Tibial artery (tissue), 4 donors: ENCODE data around the gene PPP6C.
"Not testable (repeated sequence)": the region's sequence is repeated elsewhere in the genome, so short reads cannot be mapped to it uniquely, and the experiment has no call there.

ENCODE experiments used
- DNase-seq, 2 donors: peaks; one replicate each; pipeline ENCODE4 v3.0.0-alpha.2; 2019
- H3K27ac ChIP-seq, 2 donors: fragments of 200-600 bp; sonication (generic) in 1 of 2; 1 replicate in 1 of 2; 2 replicates in 1 of 2; pipeline ENCODE4 v1.5.1; 2018 to 2019; ENCODE audit warnings: mild to moderate bottlenecking in 1 of 2
- H3K27me3 ChIP-seq, 2 donors: fragments of 200-600 bp; sonication (generic) in 1 of 2; one replicate each; pipeline versions ENCODE4 v1.5.1 to v1.6.0; 2016 to 2019
- H3K36me3 ChIP-seq, 3 donors: fragments of 200-600 bp; sonication (generic) in 2 of 3; one replicate each; pipeline ENCODE4 v1.5.1; 2016 to 2019; ENCODE audit warnings: mild to moderate bottlenecking in 2 of 3
- H3K4me1 ChIP-seq, 4 donors: fragments of 200-600 bp; sonication (generic) in 2 of 4; 1 replicate in 3 of 4; 2 replicates in 1 of 4; pipeline ENCODE4 v1.5.1; 2016 to 2019
- H3K4me3 ChIP-seq, 2 donors: fragments of 200-600 bp; sonication (generic) in 1 of 2; 1 replicate in 1 of 2; 2 replicates in 1 of 2; pipeline ENCODE4 v1.5.1; 2018 to 2019; ENCODE audit warnings: mild to moderate bottlenecking in 2 of 2
- H3K9me3 ChIP-seq, 3 donors: fragments of 200-600 bp; sonication (generic) in 1 of 3; one replicate each; pipeline ENCODE4 v1.5.1; 2016 to 2019
- CTCF ChIP-seq, 2 experiments: fragments of 200-600 bp in 1 of 2; fragments of 450-650 bp in 1 of 2; IDR thresholded peaks; one replicate each; pipeline ENCODE4 v1.5.1; 2017 to 2019; ENCODE audit warnings: antibody characterized with exemption in 2 of 2, mild to moderate bottlenecking in 1 of 2, moderate library complexity in 1 of 2
- intact Hi-C: fragments of 100-400 bp; cut with DNase I; formaldehyde crosslinking; loops from one replicate; pipeline ENCODE4 v1.15.0; 2023; ENCODE audit warnings: low total_unique reads

Gene PPP6C

GRCh38 chr9:125183561-125183960 lies 6.0 kb downstream of the PPP6C start:
- no peak for TF ChIP-seq CTCF (IDR thresholded peaks at IDR 0.05)
- Histone ChIP-seq H3K27ac (peak overlapping the region; percentile 71 to 80), H3K4me3 (peak overlapping the region in 1 of 2 donors; percentile 4), H3K9me3 (no peaks in the 10 kb centered on the region), H3K36me3 (no peaks in the 10 kb centered on the region), H3K4me1 (peaks cover 0 to 85% (median 55%) of the 10 kb centered on the region in 4 donors), H3K27me3 (no peaks in the 10 kb centered on the region)
- intact Hi-C loops = no loop called here
- no peak for DNase-seq

- Histone ChIP-seq H3K4me1 (peaks cover 0 to 80% (median 52%) of the 10 kb centered on the region in 4 donors), H3K27ac (peak overlapping the region; percentile 71 to 80), H3K9me3 (no peaks in the 10 kb centered on the region)
Measured at GRCh38 chr9:125183054-125183453, 6.5 kb downstream of the PPP6C start.

GRCh38 chr9:125181756-125182155 lies 7.8 kb downstream of the PPP6C start:
- H3K27me3 ChIP-seq, H3K36me3 ChIP-seq, H3K4me3 ChIP-seq, H3K9me3 ChIP-seq, DNase-seq, intact Hi-C loops: not testable (repeated sequence)
- H3K4me1 ChIP-seq = peaks cover 0 to 72% (median 41%) of the 10 kb centered on the region in 4 donors
- H3K27ac ChIP-seq = peak overlapping the region; percentile 71 to 80

More at GRCh38 chr9:125183054-125183453, 6.5 kb downstream of the PPP6C start:
- H3K27me3 ChIP-seq = no peaks in the 10 kb centered on the region
- intact Hi-C loops = no loop called here
- H3K36me3 ChIP-seq = no peaks in the 10 kb centered on the region
- DNase-seq = no peak
- no peak for TF ChIP-seq CTCF (IDR thresholded peaks at IDR 0.05)
- peak overlapping the region in 1 of 2 donors; percentile 4 for H3K4me3 ChIP-seq

GRCh38 chr9:125180876-125181275 lies 8.7 kb downstream of the PPP6C start:
- intact Hi-C loops = no loop called here
- DNase-seq = no peak
- no peaks in the 10 kb centered on the region for H3K36me3 ChIP-seq
- H3K4me3 ChIP-seq = no peak overlapping the region
- H3K27ac ChIP-seq = no peak overlapping the region
- H3K4me1 ChIP-seq = peaks cover 0 to 70% (median 39%) of the 10 kb centered on the region in 4 donors
- H3K27me3 ChIP-seq = no peaks in the 10 kb centered on the region
- no peaks in the 10 kb centered on the region for H3K9me3 ChIP-seq
- no peak for TF ChIP-seq CTCF (IDR thresholded peaks at IDR 0.05)

- DNase-seq, intact Hi-C loops, H3K4me3 ChIP-seq, H3K27me3 ChIP-seq, H3K36me3 ChIP-seq, H3K27ac ChIP-seq, H3K9me3 ChIP-seq: not testable (repeated sequence)
- H3K4me1 ChIP-seq = peaks cover 0 to 62% (median 30%) of the 10 kb centered on the region in 4 donors
Measured at GRCh38 chr9:125179776-125180175, 9.8 kb downstream of the PPP6C start.

GRCh38 chr9:125177888-125178287 lies 11.7 kb downstream of the PPP6C start:
- H3K27me3 ChIP-seq = no peaks in the 10 kb centered on the region
- no peaks in the 10 kb centered on the region for H3K9me3 ChIP-seq
- peaks cover 0 to 62% (median 21%) of the 10 kb centered on the region in 4 donors for H3K4me1 ChIP-seq
- TF ChIP-seq CTCF (IDR thresholded peaks at IDR 0.05) = no peak
- no peak overlapping the region for H3K4me3 ChIP-seq
- no peak for DNase-seq
- intact Hi-C loops = no loop called here
- H3K36me3 ChIP-seq = no peaks in the 10 kb centered on the region
- no peak overlapping the region for H3K27ac ChIP-seq

- Histone ChIP-seq H3K36me3 (no peaks in the 10 kb centered on the region), H3K9me3 (no peaks in the 10 kb centered on the region), H3K27me3 (no peaks in the 10 kb centered on the region), H3K4me3 (no peak overlapping the region), H3K27ac (peak overlapping the region in 1 of 2 donors; percentile 24), H3K4me1 (peaks cover 0 to 62% (median 24%) of the 10 kb centered on the region in 4 donors)
- intact Hi-C loops = no loop called here
- TF ChIP-seq CTCF (IDR thresholded peaks at IDR 0.05) = no peak
- DNase-seq = no peak
Measured at GRCh38 chr9:125176636-125177035, 13.0 kb downstream of the PPP6C start.
